Calu3 (cell line): ENCODE results near the gene CD44. TPM values are rescaled to one million over a fixed set of nuclear protein-coding genes. Genes with fewer than 3 reads are reported as not detected.
A peak's percentile ranks its signal among the peaks of the same experiment; 100 is the strongest.

Experiments used
- BruUV-seq: library from RNA; stranded (reverse); fragments of 400-500 nt; replicated peaks from 2 replicates; lab custom pipeline; 2021; lab: Mats Ljungman, UMichigan
- CTCF ChIA-PET: fragments of 300-600 bp; sonication (Branson Sonifier 250); formaldehyde crosslinking; loops from one replicate; lab custom pipeline; 2022; ENCODE audit warnings: antibody characterized with exemption; lab: Charles Lee
- DNase-seq: peaks from one replicate; pipeline ENCODE4 v3.0.0; 2022
- H3K27ac Mint-ChIP-seq: one replicate; pipeline ENCODE4 v1.8.0; 2022; ENCODE audit warnings: mixed read lengths; ENCODE audit not compliant: unreplicated experiment
- H3K27me3 Mint-ChIP-seq: one replicate; pipeline ENCODE4 v1.8.0; 2022; ENCODE audit warnings: mixed read lengths; ENCODE audit not compliant: unreplicated experiment
- H3K36me3 Mint-ChIP-seq: one replicate; pipeline ENCODE4 v1.8.0; 2022; ENCODE audit warnings: mild to moderate bottlenecking, moderate library complexity, mixed read lengths; ENCODE audit not compliant: insufficient read depth, unreplicated experiment
- H3K4me1 Mint-ChIP-seq: one replicate; pipeline ENCODE4 v1.8.0; 2022; ENCODE audit warnings: mild to moderate bottlenecking, low read depth, mixed read lengths; ENCODE audit not compliant: unreplicated experiment
- H3K4me3 Mint-ChIP-seq: one replicate; pipeline ENCODE4 v1.8.0; 2022; ENCODE audit warnings: mild to moderate bottlenecking, low read depth, moderate library complexity, mixed read lengths; ENCODE audit not compliant: unreplicated experiment
- H3K9me3 Mint-ChIP-seq: one replicate; pipeline ENCODE4 v1.8.0; 2022; ENCODE audit warnings: low read depth, mixed read lengths; ENCODE audit not compliant: unreplicated experiment
- CTCF ChIP-seq: fragments of 200-600 bp; IDR thresholded peaks from one replicate; pipeline ENCODE4 v1.8.0; 2022; ENCODE audit warnings: antibody characterized with exemption; ENCODE audit not compliant: unreplicated experiment
- intact Hi-C: fragments of 100-400 bp; cut with micrococcal nuclease; formaldehyde crosslinking; loops from one replicate; pipeline ENCODE4 v1.10.0; 2022; ENCODE audit not compliant: unreplicated experiment
- total RNA-seq: library from RNA; stranded (reverse); gene quantifications from 2 replicates; pipeline ENCODE4 v1.2.3, GENCODE V29; 2022

CD44 gene
- total RNA-seq, 1 experiment from 2014 or later = 1,189 TPM

- H3K36me3 Mint-ChIP-seq = peaks cover 85% of the 10 kb centered on the region
- no TSS peak for BruUV-seq
- CTCF ChIA-PET = interaction anchor here (0.6 to 1.1 kb wide), 2 partner anchors 16 to 185 kb away, joined by 3 read pairs; no protein-coding TSS in a partner anchor
- TF ChIP-seq CTCF = no peak
- H3K4me3 Mint-ChIP-seq = no peak overlapping the region
- no peaks in the 10 kb centered on the region for H3K9me3 Mint-ChIP-seq
- H3K27ac Mint-ChIP-seq = peak overlapping the region; percentile 89
- H3K27me3 Mint-ChIP-seq = no peaks in the 10 kb centered on the region
- intact Hi-C loops = no loop called here
- peak; percentile 19 for DNase-seq
- H3K4me1 Mint-ChIP-seq = peaks cover 60% of the 10 kb centered on the region
Observed at GRCh38 chr11:35178873-35179272, 39.9 kb downstream of the CD44 start.

GRCh38 chr11:35179466-35180135 lies 40.6 kb downstream of the CD44 start:
- CTCF ChIA-PET = interaction anchor here (1.1 kb wide), 1 partner anchor 16 kb away, joined by 3 read pairs; no protein-coding TSS in a partner anchor
- Mint-ChIP-seq H3K27ac (peak overlapping the region; percentile 89), H3K4me3 (no peak overlapping the region), H3K27me3 (no peaks in the 10 kb centered on the region), H3K4me1 (peaks cover 55% of the 10 kb centered on the region), H3K9me3 (no peaks in the 10 kb centered on the region), H3K36me3 (peaks cover 81% of the 10 kb centered on the region)
- intact Hi-C loops = no loop called here
- BruUV-seq = no TSS peak
- DNase-seq = no peak
- no peak for TF ChIP-seq CTCF

- Mint-ChIP-seq H3K27me3 (no peaks in the 10 kb centered on the region), H3K36me3 (peaks cover 74% of the 10 kb centered on the region), H3K27ac (peak overlapping the region; percentile 89), H3K9me3 (no peaks in the 10 kb centered on the region), H3K4me3 (no peak overlapping the region), H3K4me1 (peaks cover 55% of the 10 kb centered on the region)
- no peak for TF ChIP-seq CTCF
- CTCF ChIA-PET = interaction anchor here (0.5 kb wide), 1 partner anchor 372 kb away, joined by 3 read pairs; no protein-coding TSS in a partner anchor
- no TSS peak for BruUV-seq
- intact Hi-C loops = no loop called here
- no peak for DNase-seq
Observed at GRCh38 chr11:35180317-35181233, 41.6 kb downstream of the CD44 start.

- peaks cover 74% of the 10 kb centered on the region for H3K36me3 Mint-ChIP-seq
- intact Hi-C loops = no loop called here
- peaks cover 60% of the 10 kb centered on the region for H3K4me1 Mint-ChIP-seq
- no peak for DNase-seq
- no TSS peak for BruUV-seq
- CTCF ChIA-PET = no interaction called here
- H3K27ac Mint-ChIP-seq = peak overlapping the region; percentile 40
- H3K4me3 Mint-ChIP-seq = no peak overlapping the region
- no peaks in the 10 kb centered on the region for H3K9me3 Mint-ChIP-seq
- no peaks in the 10 kb centered on the region for H3K27me3 Mint-ChIP-seq
- no peak for TF ChIP-seq CTCF
Observed at GRCh38 chr11:35182317-35182939, 43.5 kb downstream of the CD44 start.
